Measurements from ENCODE around the gene MLPH.

DNA sequence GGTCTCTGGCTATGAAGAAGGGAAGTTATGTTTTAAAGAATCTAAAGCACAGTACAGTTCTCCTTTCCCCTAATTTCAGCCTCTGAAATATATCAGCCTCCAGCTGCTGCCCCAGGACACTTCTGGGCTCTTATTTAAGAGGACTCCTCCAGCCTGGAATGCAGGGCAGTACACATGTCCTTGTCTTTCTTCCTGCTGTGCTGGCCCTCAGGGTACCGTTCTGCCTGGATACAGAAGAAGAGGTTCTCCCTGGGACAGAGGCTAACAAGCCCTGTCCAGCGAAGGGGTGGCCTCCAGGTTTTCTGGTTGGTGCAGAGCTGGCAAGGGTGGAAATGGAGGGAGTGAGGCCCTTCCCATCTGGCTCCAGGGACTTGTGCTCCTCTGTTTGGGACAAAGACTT is 22.1 kb downstream of the MLPH start:
- TF ChIP-seq, protein P1, sequence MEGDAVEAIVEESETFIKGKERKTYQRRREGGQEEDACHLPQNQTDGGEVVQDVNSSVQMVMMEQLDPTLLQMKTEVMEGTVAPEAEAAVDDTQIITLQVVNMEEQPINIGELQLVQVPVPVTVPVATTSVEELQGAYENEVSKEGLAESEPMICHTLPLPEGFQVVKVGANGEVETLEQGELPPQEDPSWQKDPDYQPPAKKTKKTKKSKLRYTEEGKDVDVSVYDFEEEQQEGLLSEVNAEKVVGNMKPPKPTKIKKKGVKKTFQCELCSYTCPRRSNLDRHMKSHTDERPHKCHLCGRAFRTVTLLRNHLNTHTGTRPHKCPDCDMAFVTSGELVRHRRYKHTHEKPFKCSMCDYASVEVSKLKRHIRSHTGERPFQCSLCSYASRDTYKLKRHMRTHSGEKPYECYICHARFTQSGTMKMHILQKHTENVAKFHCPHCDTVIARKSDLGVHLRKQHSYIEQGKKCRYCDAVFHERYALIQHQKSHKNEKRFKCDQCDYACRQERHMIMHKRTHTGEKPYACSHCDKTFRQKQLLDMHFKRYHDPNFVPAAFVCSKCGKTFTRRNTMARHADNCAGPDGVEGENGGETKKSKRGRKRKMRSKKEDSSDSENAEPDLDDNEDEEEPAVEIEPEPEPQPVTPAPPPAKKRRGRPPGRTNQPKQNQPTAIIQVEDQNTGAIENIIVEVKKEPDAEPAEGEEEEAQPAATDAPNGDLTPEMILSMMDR (IDR thresholded peaks at IDR 0.05): no peak
- TF ChIP-seq POLR2A (IDR thresholded peaks at IDR 0.05) (no peak), POLR2AphosphoS5 (IDR thresholded peaks at IDR 0.05) (no peak)
